HUES6 (cell line): ENCODE measurements around the gene DAP.

Source experiments
- H3K27ac ChIP-seq: 2 replicates; pipeline ENCODE4 v1.7.0; 2013; ENCODE audit warnings: low read depth, mild to moderate bottlenecking, low read length, inconsistent platforms
- H3K27me3 ChIP-seq: 2 replicates; pipeline ENCODE4 v1.6.1; 2013; ENCODE audit warnings: low read length; ENCODE audit not compliant: control insufficient read depth, insufficient read depth
- H3K36me3 ChIP-seq: 2 replicates; pipeline ENCODE4 v1.6.1; 2013; ENCODE audit warnings: low read length; ENCODE audit not compliant: control insufficient read depth, insufficient read depth
- H3K4me1 ChIP-seq: 2 replicates; pipeline ENCODE4 v1.6.1; 2013; ENCODE audit warnings: low read length; ENCODE audit not compliant: control insufficient read depth, insufficient read depth
- H3K4me3 ChIP-seq: 2 replicates; pipeline ENCODE4 v1.5.1; 2013; ENCODE audit warnings: low read depth, low read length
- H3K9ac ChIP-seq: one replicate; pipeline ENCODE4 v1.6.1; 2013; ENCODE audit warnings: mild to moderate bottlenecking, low read length
- H3K9me3 ChIP-seq: 2 replicates; pipeline ENCODE4 v1.6.1; 2013; ENCODE audit warnings: low read depth, low read length; ENCODE audit not compliant: control insufficient read depth, insufficient read depth

Gene DAP

DNA sequence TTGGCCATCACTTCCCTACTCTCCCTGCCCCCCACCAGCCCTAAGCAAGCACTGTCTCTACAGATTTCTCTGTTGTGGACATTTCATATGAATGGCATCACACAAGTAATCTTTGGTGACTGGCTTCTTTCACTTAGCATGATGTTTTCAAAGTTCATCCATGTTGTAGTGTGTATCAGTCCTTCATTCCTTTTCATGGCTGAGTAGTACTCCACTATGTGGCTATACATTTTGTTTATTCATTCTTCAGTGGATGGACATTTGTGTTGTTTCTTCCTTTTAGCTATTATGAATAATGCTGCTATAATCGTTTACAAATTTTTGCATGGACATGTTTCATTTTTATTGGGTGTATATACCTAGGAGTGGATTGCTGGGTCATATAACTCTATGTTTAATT, 84.1 kb downstream of the DAP start:
- no peaks in the 10 kb centered on the region for H3K4me1 ChIP-seq
- peaks cover 29% of the 10 kb centered on the region for H3K36me3 ChIP-seq
- H3K27ac ChIP-seq = no peak overlapping the region
- H3K9ac ChIP-seq = no peak overlapping the region
- no peak overlapping the region for H3K4me3 ChIP-seq
- no peaks in the 10 kb centered on the region for H3K9me3 ChIP-seq
- H3K27me3 ChIP-seq = no peaks in the 10 kb centered on the region

GRCh38 chr5:10676224-10676623, 84.8 kb downstream of the DAP start:
- H3K9ac ChIP-seq = no peak overlapping the region
- H3K4me1 ChIP-seq = no peaks in the 10 kb centered on the region
- H3K36me3 ChIP-seq = peaks cover 25% of the 10 kb centered on the region
- no peak overlapping the region for H3K4me3 ChIP-seq
- no peaks in the 10 kb centered on the region for H3K27me3 ChIP-seq
- H3K27ac ChIP-seq = no peak overlapping the region
- H3K9me3 ChIP-seq = no peaks in the 10 kb centered on the region

- peaks cover 19% of the 10 kb centered on the region for H3K36me3 ChIP-seq
- no peaks in the 10 kb centered on the region for H3K9me3 ChIP-seq
- H3K4me1 ChIP-seq = no peaks in the 10 kb centered on the region
- no peak overlapping the region for H3K27ac ChIP-seq
- no peaks in the 10 kb centered on the region for H3K27me3 ChIP-seq
- H3K4me3 ChIP-seq = no peak overlapping the region
- H3K9ac ChIP-seq = no peak overlapping the region
Observed at GRCh38 chr5:10675177-10675700, 85.8 kb downstream of the DAP start.

- Histone ChIP-seq H3K4me1 (no peaks in the 10 kb centered on the region), H3K36me3 (peaks cover 12% of the 10 kb centered on the region), H3K27me3 (no peaks in the 10 kb centered on the region), H3K9ac (no peak overlapping the region), H3K4me3 (no peak overlapping the region), H3K9me3 (no peaks in the 10 kb centered on the region), H3K27ac (no peak overlapping the region)
Observed at GRCh38 chr5:10674582-10674981, 86.5 kb downstream of the DAP start.

DNA sequence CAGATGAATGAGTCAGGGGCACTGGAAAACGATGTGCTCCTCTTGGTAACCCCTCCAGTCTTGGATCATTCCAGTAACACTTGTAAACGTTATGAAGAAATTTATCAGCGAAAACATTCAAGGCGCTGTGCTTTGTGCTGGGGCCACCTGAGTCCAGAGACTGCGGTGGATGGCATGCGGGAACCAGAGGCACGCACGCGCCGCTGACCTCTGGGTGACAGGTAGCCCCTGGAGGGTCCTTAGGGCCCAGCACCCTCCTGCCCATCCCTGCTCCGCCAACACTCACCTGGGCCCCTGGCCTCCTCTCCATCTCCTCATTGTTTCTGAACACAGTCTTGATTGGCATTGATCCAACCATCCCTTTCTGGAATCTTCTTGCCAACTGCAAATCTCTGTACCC, 86.9 kb downstream of the DAP start:
- no peaks in the 10 kb centered on the region for H3K9me3 ChIP-seq
- peaks cover 10% of the 10 kb centered on the region for H3K36me3 ChIP-seq
- H3K9ac ChIP-seq = no peak overlapping the region
- no peaks in the 10 kb centered on the region for H3K27me3 ChIP-seq
- no peak overlapping the region for H3K27ac ChIP-seq
- no peak overlapping the region for H3K4me3 ChIP-seq
- no peaks in the 10 kb centered on the region for H3K4me1 ChIP-seq

- peaks cover 9% of the 10 kb centered on the region for H3K36me3 ChIP-seq
Observed at GRCh38 chr5:10673407-10673806, 87.6 kb downstream of the DAP start.

DNA sequence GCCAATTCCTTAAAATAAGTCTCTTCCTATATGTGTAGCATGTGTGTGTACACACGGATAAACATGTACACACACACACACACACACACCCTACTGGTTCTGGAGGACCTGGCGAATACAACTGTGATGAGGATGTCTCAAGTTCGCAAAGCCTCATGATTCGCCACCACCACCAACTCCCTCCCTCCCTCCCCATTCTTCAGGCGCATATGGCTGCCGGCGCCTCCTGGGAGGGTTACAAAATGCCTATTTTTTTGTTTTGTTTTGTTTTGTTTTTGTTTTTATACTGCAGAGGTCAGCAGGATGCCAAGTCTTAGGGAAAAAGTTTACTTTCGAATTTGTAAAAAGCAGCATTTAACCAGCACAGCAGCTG, 88.0 kb downstream of the DAP start:
- Histone ChIP-seq H3K4me1 (no peaks in the 10 kb centered on the region), H3K36me3 (peaks cover 5% of the 10 kb centered on the region), H3K9me3 (no peaks in the 10 kb centered on the region), H3K4me3 (no peak overlapping the region), H3K27me3 (no peaks in the 10 kb centered on the region), H3K27ac (no peak overlapping the region), H3K9ac (no peak overlapping the region)

More at GRCh38 chr5:10673407-10673806, 87.6 kb downstream of the DAP start:
- Histone ChIP-seq H3K27ac (no peak overlapping the region), H3K9me3 (no peaks in the 10 kb centered on the region), H3K9ac (no peak overlapping the region), H3K4me1 (no peaks in the 10 kb centered on the region), H3K27me3 (no peaks in the 10 kb centered on the region), H3K4me3 (no peak overlapping the region)

DNA sequence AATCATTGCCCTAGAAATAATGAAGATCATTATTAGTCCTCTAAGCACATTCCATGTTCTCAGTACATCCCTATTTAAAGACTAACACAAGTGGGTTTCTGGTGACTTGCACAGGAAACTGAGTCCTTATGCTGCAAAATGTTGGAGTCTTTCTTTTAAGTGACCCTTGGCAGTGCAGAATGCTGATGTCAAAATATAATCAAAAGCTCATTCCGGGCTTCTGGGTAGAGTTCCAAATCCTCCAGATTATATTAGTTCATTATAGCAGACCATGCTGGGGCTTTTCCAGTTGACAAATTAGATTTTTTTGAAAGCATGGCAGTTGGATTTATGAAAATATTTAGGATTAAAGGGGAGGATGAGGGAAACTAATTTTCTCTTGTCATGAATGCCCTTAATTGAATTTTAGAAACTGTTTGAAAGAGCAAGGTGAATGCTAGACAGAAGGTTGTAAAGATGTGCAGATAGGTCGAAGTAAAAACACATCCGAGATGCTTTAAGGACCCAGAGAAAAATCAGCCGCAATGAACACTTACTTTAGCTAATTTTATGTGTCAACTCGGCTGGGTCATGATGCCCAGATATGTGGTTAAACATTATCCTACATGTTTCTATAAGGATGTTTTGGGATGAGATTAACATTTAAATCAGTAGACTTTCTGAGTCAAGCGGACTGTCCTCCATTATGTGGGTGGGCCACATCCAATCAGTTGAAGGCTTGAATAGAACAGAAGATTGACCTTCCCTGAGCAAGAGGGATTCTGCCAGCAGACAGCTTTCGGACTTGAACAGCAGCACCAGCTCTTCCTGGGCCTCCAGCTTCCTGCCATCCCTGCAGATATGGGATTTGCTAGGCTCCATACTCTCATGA, 88.7 kb downstream of the DAP start:
- Histone ChIP-seq H3K36me3 (peaks cover 1% of the 10 kb centered on the region; the same call in 1 of the 2 replicates), H3K9ac (no peak overlapping the region), H3K4me1 (no peaks in the 10 kb centered on the region), H3K27ac (no peak overlapping the region), H3K27me3 (no peaks in the 10 kb centered on the region), H3K4me3 (no peak overlapping the region), H3K9me3 (no peaks in the 10 kb centered on the region)

- Histone ChIP-seq H3K27ac (no peak overlapping the region), H3K4me3 (no peak overlapping the region), H3K4me1 (no peaks in the 10 kb centered on the region), H3K9me3 (no peaks in the 10 kb centered on the region), H3K9ac (no peak overlapping the region), H3K36me3 (no peaks in the 10 kb centered on the region), H3K27me3 (no peaks in the 10 kb centered on the region)
Observed at GRCh38 chr5:10671041-10672008, 89.7 kb downstream of the DAP start.

DNA sequence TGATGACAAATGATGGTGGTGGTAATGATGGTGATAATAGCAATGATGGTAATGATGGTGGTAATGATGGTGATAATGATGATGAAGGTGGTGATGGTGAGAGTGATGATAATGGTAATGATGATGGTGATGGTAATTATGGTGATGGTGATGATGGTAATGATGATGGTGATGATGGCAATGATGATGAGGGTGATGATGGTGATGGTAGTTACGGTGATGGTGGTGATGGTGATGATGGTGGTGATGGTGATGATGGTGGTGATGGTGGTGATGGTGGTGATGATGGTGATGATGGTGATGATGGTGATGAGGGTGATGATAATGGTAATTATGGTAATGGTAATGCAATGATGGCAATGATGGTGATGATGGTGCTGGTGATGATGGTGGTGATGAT, 91.1 kb downstream of the DAP start:
- H3K9me3 ChIP-seq = no peaks in the 10 kb centered on the region
- H3K27ac ChIP-seq = no peak overlapping the region
- no peaks in the 10 kb centered on the region for H3K36me3 ChIP-seq
- no peak overlapping the region for H3K9ac ChIP-seq
- no peaks in the 10 kb centered on the region for H3K4me1 ChIP-seq
- no peak overlapping the region for H3K4me3 ChIP-seq
- H3K27me3 ChIP-seq = no peaks in the 10 kb centered on the region

DNA sequence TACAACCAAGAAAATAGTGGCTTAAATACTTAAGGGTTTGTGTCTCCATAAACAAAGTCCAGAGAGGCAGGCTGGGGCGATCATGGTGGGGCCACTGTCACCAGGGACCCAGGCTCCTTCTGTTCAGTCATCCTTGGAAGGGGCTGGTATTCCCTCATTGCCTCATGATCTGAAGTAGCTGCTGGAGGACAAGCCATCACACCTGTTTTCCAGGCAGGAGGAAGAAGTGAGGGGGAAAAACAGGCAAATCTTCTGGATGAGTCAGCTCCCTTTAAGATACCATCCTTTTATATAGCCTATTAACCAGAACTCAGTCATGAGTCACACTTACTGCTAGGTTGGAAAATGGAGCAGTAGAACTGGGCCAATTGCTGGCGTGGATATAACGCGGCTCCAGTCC, 92.3 kb downstream of the DAP start:
- Histone ChIP-seq H3K36me3 (no peaks in the 10 kb centered on the region), H3K27ac (no peak overlapping the region), H3K27me3 (no peaks in the 10 kb centered on the region), H3K4me3 (no peak overlapping the region), H3K4me1 (no peaks in the 10 kb centered on the region), H3K9me3 (no peaks in the 10 kb centered on the region), H3K9ac (no peak overlapping the region)
